GM21737 (cell line): ENCODE data around the gene COL4A2.

Experiments
- ATAC-seq: cut with Tn5 transposase; IDR thresholded peaks from one replicate; pipeline ENCODE4 v1.9.1; 2021; ENCODE audit warnings: mild to moderate bottlenecking, moderate library complexity; ENCODE audit not compliant: unreplicated experiment

COL4A2 gene

GRCh38 chr13:110336681-110337080 lies 29.6 kb downstream of the COL4A2 start:
- no peak for ATAC-seq

- ATAC-seq: no peak
These were observed 30.2 kb downstream of the COL4A2 start for GRCh38 chr13:110337247-110337646.

GRCh38 chr13:110338441-110339101 lies 31.5 kb downstream of the COL4A2 start:
- no peak for ATAC-seq

- no peak for ATAC-seq
These were observed 32.2 kb downstream of the COL4A2 start for GRCh38 chr13:110339263-110339662.

GRCh38 chr13:110339975-110340550 lies 33.0 kb downstream of the COL4A2 start:
- ATAC-seq: no peak

GRCh38 chr13:110340812-110341444 lies 33.8 kb downstream of the COL4A2 start:
- peak; percentile 66 for ATAC-seq

GRCh38 chr13:110341445-110342244 lies 34.6 kb downstream of the COL4A2 start:
- ATAC-seq: peak; percentile 42

GRCh38 chr13:110342474-110342873 lies 35.4 kb downstream of the COL4A2 start:
- no peak for ATAC-seq

GRCh38 chr13:110343241-110343865 lies 36.3 kb downstream of the COL4A2 start:
- ATAC-seq: no peak

GRCh38 chr13:110344320-110344719 lies 37.2 kb downstream of the COL4A2 start:
- ATAC-seq: no peak

GRCh38 chr13:110345266-110345665 lies 38.2 kb downstream of the COL4A2 start:
- ATAC-seq: no peak

- no peak for ATAC-seq
These were observed 38.6 kb downstream of the COL4A2 start for GRCh38 chr13:110345701-110346100.

GRCh38 chr13:110346661-110347067 lies 39.6 kb downstream of the COL4A2 start:
- no peak for ATAC-seq

GRCh38 chr13:110347088-110347487 lies 40.0 kb downstream of the COL4A2 start:
- no peak for ATAC-seq

- no peak for ATAC-seq
These were observed 40.6 kb downstream of the COL4A2 start for GRCh38 chr13:110347535-110348308.

GRCh38 chr13:110348309-110349105 lies 41.4 kb downstream of the COL4A2 start:
- no peak for ATAC-seq

GRCh38 chr13:110349239-110349638 lies 42.2 kb downstream of the COL4A2 start:
- ATAC-seq: no peak

- no peak for ATAC-seq
These were observed 43.0 kb downstream of the COL4A2 start for GRCh38 chr13:110350049-110350448.

- ATAC-seq: no peak
These were observed 43.4 kb downstream of the COL4A2 start for GRCh38 chr13:110350509-110350908.
